ENCODE measurements around the gene SDR9C7. TPM values are rescaled to one million over a fixed set of nuclear protein-coding genes. Genes with fewer than 3 reads are reported as not detected.
"Not testable (repeated sequence)": the region's sequence is repeated elsewhere in the genome, so short reads cannot be mapped to it uniquely, and the experiment has no call there.

The SDR9C7 gene
- total RNA-seq, 2 experiments from 2014 or later, result not detected

GRCh38 chr12:56916996-56917333 lies 17.2 kb downstream of the SDR9C7 start:
- H3K9me3 Mint-ChIP-seq (ENCODE audit: low read depth), result peaks cover 2% of the 10 kb centered on the region
- CTCF ChIA-PET, result no interaction called here
- no peak overlapping the region for H3K27ac Mint-ChIP-seq
- H3K36me3 Mint-ChIP-seq, result no peaks in the 10 kb centered on the region
- ATAC-seq, result no peak
- no peak overlapping the region for H3K4me3 Mint-ChIP-seq
- no peaks in the 10 kb centered on the region for H3K4me1 Mint-ChIP-seq
- DNase-seq, result no peak
- H3K27me3 Mint-ChIP-seq, result peaks cover 17% of the 10 kb centered on the region

- no peak for DNase-seq
- no peak for ATAC-seq
- no peak overlapping the region for H3K27ac Mint-ChIP-seq
- H3K36me3 Mint-ChIP-seq, result no peaks in the 10 kb centered on the region
- H3K9me3 Mint-ChIP-seq (ENCODE audit: low read depth), result peaks cover 5% of the 10 kb centered on the region
- H3K4me3 Mint-ChIP-seq, result no peak overlapping the region
- peaks cover 15% of the 10 kb centered on the region for H3K27me3 Mint-ChIP-seq
- CTCF ChIA-PET, result no interaction called here
- H3K4me1 Mint-ChIP-seq, result no peaks in the 10 kb centered on the region
Measured at GRCh38 chr12:56916296-56916995, 17.8 kb downstream of the SDR9C7 start.

- Mint-ChIP-seq H3K4me1 (no peaks in the 10 kb centered on the region), H3K27me3 (peaks cover 10% of the 10 kb centered on the region), H3K36me3 (no peaks in the 10 kb centered on the region), H3K9me3 (ENCODE audit: low read depth) (peaks cover 6% of the 10 kb centered on the region), H3K4me3 (no peak overlapping the region), H3K27ac (no peak overlapping the region)
- CTCF ChIA-PET, result no interaction called here
- DNase-seq (no peak), ATAC-seq (no peak)
Measured at GRCh38 chr12:56914724-56915123, 19.5 kb downstream of the SDR9C7 start.

GRCh38 chr12:56914256-56914655 lies 20.0 kb downstream of the SDR9C7 start:
- DNase-seq (no peak), ATAC-seq (no peak)
- peaks cover 11% of the 10 kb centered on the region for H3K9me3 Mint-ChIP-seq (ENCODE audit: low read depth)
- no peak overlapping the region for H3K4me3 Mint-ChIP-seq
- H3K27ac Mint-ChIP-seq, result no peak overlapping the region
- CTCF ChIA-PET, result no interaction called here
- H3K4me1 Mint-ChIP-seq, result no peaks in the 10 kb centered on the region
- peaks cover 10% of the 10 kb centered on the region for H3K27me3 Mint-ChIP-seq
- no peaks in the 10 kb centered on the region for H3K36me3 Mint-ChIP-seq

GRCh38 chr12:56909403-56909802 lies 24.8 kb downstream of the SDR9C7 start:
- Mint-ChIP-seq H3K9me3 (ENCODE audit: low read depth) (peaks cover 11% of the 10 kb centered on the region), H3K27me3 (peaks cover 15% of the 10 kb centered on the region)
- H3K4me3 Mint-ChIP-seq, H3K27ac Mint-ChIP-seq, DNase-seq, H3K36me3 Mint-ChIP-seq, ATAC-seq, H3K4me1 Mint-ChIP-seq, CTCF ChIA-PET: not testable (repeated sequence)

- DNase-seq, result no peak
- Mint-ChIP-seq H3K4me3 (no peak overlapping the region), H3K27me3 (peaks cover 15% of the 10 kb centered on the region), H3K36me3 (no peaks in the 10 kb centered on the region), H3K27ac (no peak overlapping the region), H3K4me1 (no peaks in the 10 kb centered on the region), H3K9me3 (ENCODE audit: low read depth) (peaks cover 11% of the 10 kb centered on the region)
- ATAC-seq, result no peak
- CTCF ChIA-PET, result no interaction called here
Measured at GRCh38 chr12:56908136-56908535, 26.1 kb downstream of the SDR9C7 start.

- Mint-ChIP-seq H3K9me3 (ENCODE audit: low read depth) (peaks cover 14% of the 10 kb centered on the region), H3K4me3 (no peak overlapping the region), H3K36me3 (no peaks in the 10 kb centered on the region), H3K27ac (no peak overlapping the region), H3K4me1 (no peaks in the 10 kb centered on the region), H3K27me3 (peaks cover 8% of the 10 kb centered on the region)
- DNase-seq (no peak), ATAC-seq (no peak)
- CTCF ChIA-PET, result no interaction called here
Measured at GRCh38 chr12:56905852-56906251, 28.4 kb downstream of the SDR9C7 start.

GRCh38 chr12:56903374-56903773 lies 30.8 kb downstream of the SDR9C7 start:
- no peaks in the 10 kb centered on the region for H3K4me1 Mint-ChIP-seq
- H3K9me3 Mint-ChIP-seq (ENCODE audit: low read depth), result peaks cover 8% of the 10 kb centered on the region
- peaks cover 8% of the 10 kb centered on the region for H3K27me3 Mint-ChIP-seq
- CTCF ChIA-PET, result no interaction called here
- ATAC-seq (no peak), DNase-seq (no peak)
- no peak overlapping the region for H3K4me3 Mint-ChIP-seq
- H3K36me3 Mint-ChIP-seq, result no peaks in the 10 kb centered on the region
- H3K27ac Mint-ChIP-seq, result no peak overlapping the region

- H3K4me3 Mint-ChIP-seq; ATAC-seq; H3K27ac Mint-ChIP-seq; H3K36me3 Mint-ChIP-seq; CTCF ChIA-PET; DNase-seq; H3K4me1 Mint-ChIP-seq; H3K27me3 Mint-ChIP-seq; H3K9me3 Mint-ChIP-seq (ENCODE audit: low read depth): not testable (repeated sequence)
Measured at GRCh38 chr12:56901313-56901712, 32.9 kb downstream of the SDR9C7 start.

GRCh38 chr12:56900583-56900982 lies 33.6 kb downstream of the SDR9C7 start:
- Mint-ChIP-seq H3K4me3 (no peak overlapping the region), H3K36me3 (no peaks in the 10 kb centered on the region), H3K27me3 (no peaks in the 10 kb centered on the region), H3K27ac (no peak overlapping the region), H3K4me1 (peaks cover 2% of the 10 kb centered on the region), H3K9me3 (ENCODE audit: low read depth) (peaks cover 12% of the 10 kb centered on the region)
- ATAC-seq (no peak), DNase-seq (no peak)
- CTCF ChIA-PET, result no interaction called here

- Mint-ChIP-seq H3K27ac (no peak overlapping the region), H3K27me3 (no peaks in the 10 kb centered on the region), H3K36me3 (no peaks in the 10 kb centered on the region), H3K9me3 (ENCODE audit: low read depth) (peaks cover 12% of the 10 kb centered on the region), H3K4me1 (peaks cover 2% of the 10 kb centered on the region), H3K4me3 (no peak overlapping the region)
- CTCF ChIA-PET, result no interaction called here
- ATAC-seq (no peak), DNase-seq (no peak)
Measured at GRCh38 chr12:56898938-56899337, 35.3 kb downstream of the SDR9C7 start.

GRCh38 chr12:56897844-56898361 lies 36.3 kb downstream of the SDR9C7 start:
- ATAC-seq, result no peak
- Mint-ChIP-seq H3K9me3 (ENCODE audit: low read depth) (peaks cover 12% of the 10 kb centered on the region), H3K4me1 (peaks cover 2% of the 10 kb centered on the region), H3K27me3 (no peaks in the 10 kb centered on the region), H3K36me3 (no peaks in the 10 kb centered on the region), H3K4me3 (no peak overlapping the region), H3K27ac (no peak overlapping the region)
- CTCF ChIA-PET, result no interaction called here
- DNase-seq, result no peak

- no peak overlapping the region for H3K4me3 Mint-ChIP-seq
- no peak for ATAC-seq
Measured at GRCh38 chr12:56896082-56896481, 38.1 kb downstream of the SDR9C7 start.

GRCh38 chr12:56894698-56895368 lies 39.4 kb downstream of the SDR9C7 start:
- Mint-ChIP-seq H3K27me3 (peaks cover 16% of the 10 kb centered on the region), H3K4me3 (no peak overlapping the region), H3K9me3 (ENCODE audit: low read depth) (peaks cover 4% of the 10 kb centered on the region), H3K4me1 (peaks cover 2% of the 10 kb centered on the region), H3K36me3 (no peaks in the 10 kb centered on the region), H3K27ac (no peak overlapping the region)
- DNase-seq (no peak), ATAC-seq (no peak)
- CTCF ChIA-PET, result no interaction called here

More at GRCh38 chr12:56896082-56896481, 38.1 kb downstream of the SDR9C7 start:
- CTCF ChIA-PET, result no interaction called here
- Mint-ChIP-seq H3K36me3 (no peaks in the 10 kb centered on the region), H3K27me3 (peaks cover 8% of the 10 kb centered on the region), H3K9me3 (ENCODE audit: low read depth) (peaks cover 7% of the 10 kb centered on the region), H3K27ac (no peak overlapping the region), H3K4me1 (peaks cover 2% of the 10 kb centered on the region)
- DNase-seq, result no peak

Measured in activated CD8-positive, alpha-beta memory T cell treated with anti-CD3 and anti-CD28 coated beads, Interleukin-2, amount 10 ng/mL, durations not matched to agents 7 days and 5 days (primary cell).